Lower leg skin (tissue), 3 donors: ENCODE data around the gene TIMM8B.

ENCODE experiments used
- CTCF ChIP-seq, 3 donors: fragments of 450-650 bp; IDR thresholded peaks; one replicate each; pipeline ENCODE4 v1.5.1; 2016; ENCODE audit warnings: antibody characterized with exemption in 3 of 3, mild to moderate bottlenecking in 3 of 3, moderate library complexity in 2 of 3
- POLR2A ChIP-seq, 2 donors: fragments of 450-650 bp; IDR thresholded peaks; one replicate each; pipeline ENCODE4 v1.6.1; 2016 to 2017; ENCODE audit warnings: antibody characterized with exemption in 2 of 2, mild to moderate bottlenecking in 1 of 2, moderate library complexity in 1 of 2

GRCh38 chr11:112115386-112115785 is 28.8 kb upstream of the TIMM8B start:
- TF ChIP-seq POLR2A (IDR thresholded peaks at IDR 0.05) (no peak), CTCF (IDR thresholded peaks at IDR 0.05) (no peak)
